HS-5 (cell line): Measurements from ENCODE around the gene PTPRA.
A peak's percentile ranks its signal among the peaks of the same experiment; 100 is the strongest.

Experiments used
- DNase-seq: peaks from one replicate; pipeline ENCODE4 v3.0.0-alpha.2; 2012; ENCODE audit warnings: low read depth

PTPRA gene

DNA sequence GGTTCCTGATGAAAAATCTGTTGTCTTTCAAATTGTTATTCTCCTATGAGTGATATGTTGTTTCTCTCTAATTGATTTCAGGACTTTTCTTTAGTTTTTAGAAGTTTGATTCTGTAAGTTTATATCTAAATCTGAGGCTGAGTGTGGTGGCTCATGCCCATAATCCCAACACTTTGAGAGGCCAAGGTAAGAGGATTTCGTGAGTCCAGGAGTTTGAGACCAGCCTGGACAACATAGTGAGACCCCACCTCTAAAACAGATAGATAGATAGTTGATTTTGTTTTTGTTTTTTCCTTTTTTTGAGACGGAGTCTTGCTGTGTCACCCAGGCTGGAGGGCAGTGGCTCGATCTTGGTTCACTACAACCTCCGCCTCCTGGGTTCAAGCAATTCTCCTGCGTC is 64.6 kb downstream of the PTPRA start:
- DNase-seq = no peak

DNA sequence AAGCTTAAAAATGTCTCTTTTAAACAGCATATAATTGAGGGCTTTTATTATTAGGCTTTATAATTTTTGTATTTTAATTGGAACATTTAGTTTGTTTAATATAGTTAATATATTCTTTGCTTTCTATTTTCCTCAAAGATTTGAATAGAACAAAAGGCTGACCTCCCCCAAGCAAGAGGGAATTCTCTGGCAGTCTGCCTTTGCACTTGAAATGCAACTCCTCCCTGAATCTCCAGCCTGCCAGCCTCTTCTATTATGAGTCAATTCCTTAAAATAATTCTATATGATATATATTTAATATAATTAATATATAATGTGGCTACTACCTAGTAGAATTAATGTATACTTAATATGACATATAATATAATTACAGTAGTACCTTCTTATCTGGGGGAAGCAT is 69.2 kb downstream of the PTPRA start:
- no peak for DNase-seq

DNA sequence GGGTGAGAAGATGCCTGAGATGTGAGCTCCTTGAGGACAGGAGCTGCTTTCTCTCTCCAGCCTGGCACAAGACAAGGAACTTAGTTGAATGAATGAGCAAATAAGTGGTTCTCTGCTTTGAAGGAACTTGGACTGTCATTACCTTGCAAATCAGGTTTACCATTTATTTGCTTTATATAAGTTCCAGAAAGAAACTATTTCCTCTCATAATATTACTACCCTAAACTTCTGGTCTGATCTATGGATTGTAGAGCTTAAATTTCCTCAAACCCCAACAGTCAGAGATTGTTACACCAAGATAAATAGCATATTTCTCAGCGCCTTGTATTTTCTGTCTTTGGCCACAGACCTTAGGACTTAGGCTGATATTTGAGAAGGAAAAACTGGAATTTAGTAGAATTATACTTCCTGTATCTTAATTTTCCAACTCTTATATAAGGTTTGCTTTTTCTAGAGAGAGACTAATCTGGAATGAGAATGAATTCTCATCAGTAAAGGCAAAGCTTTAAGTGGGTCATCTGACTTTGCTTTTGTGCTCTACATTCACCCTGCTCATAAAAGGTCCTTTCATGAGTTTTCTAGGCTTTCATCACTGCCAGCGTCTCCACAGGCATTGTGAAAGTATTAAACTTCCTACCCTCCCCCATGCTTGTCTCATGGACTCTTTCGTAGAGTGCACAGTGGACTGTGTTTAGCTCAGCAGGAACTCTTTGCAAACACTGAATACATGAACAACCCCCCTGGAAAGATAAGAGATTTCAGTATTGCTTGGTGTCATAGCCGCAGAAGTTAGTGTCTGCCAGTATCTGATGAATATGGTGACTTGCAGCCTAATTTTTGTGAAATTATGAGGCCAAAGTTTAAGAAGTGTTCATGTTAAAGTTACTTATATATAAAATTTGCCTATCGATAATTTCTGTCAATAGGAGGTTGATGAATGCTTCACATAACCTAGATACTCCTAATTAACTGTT is 74.0 kb downstream of the PTPRA start:
- no peak for DNase-seq

DNA sequence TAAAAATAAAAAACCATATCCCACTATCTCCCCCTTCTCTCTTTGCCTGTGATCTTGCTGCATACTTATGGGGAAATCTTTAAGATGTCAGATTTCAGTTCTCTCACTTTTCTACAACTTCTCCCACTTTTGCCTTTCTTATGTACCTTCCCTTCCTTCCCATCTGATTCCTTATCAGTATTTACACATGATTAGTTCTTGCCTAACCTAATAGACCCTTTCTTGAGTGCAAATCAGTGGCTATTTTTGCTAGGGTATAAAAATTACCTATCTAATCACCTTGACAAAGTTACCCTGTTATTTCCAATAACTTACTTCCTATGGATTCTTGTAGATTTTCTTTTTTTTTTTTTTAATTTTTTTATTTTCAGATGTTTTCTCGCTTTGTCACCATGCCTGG is 75.7 kb downstream of the PTPRA start:
- no peak for DNase-seq

DNA sequence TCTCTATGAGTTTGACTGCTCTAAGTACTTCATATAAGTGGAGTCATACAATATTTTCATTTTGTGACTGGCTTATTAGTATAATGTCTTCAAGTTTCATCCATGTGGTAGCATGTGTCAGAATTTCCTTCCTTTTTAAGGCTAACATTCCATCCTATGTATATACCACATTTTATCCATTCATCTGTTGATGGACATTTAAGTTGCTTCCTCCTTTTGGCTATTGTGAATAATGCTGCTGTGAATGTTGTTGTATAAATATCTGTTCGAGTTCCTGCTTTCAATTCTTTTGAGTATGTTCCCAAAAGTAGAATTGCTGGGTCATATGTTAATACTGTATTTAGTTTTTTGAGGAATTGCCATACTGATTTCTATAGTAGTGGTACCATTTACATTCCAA is 79.5 kb downstream of the PTPRA start:
- DNase-seq = no peak

DNA sequence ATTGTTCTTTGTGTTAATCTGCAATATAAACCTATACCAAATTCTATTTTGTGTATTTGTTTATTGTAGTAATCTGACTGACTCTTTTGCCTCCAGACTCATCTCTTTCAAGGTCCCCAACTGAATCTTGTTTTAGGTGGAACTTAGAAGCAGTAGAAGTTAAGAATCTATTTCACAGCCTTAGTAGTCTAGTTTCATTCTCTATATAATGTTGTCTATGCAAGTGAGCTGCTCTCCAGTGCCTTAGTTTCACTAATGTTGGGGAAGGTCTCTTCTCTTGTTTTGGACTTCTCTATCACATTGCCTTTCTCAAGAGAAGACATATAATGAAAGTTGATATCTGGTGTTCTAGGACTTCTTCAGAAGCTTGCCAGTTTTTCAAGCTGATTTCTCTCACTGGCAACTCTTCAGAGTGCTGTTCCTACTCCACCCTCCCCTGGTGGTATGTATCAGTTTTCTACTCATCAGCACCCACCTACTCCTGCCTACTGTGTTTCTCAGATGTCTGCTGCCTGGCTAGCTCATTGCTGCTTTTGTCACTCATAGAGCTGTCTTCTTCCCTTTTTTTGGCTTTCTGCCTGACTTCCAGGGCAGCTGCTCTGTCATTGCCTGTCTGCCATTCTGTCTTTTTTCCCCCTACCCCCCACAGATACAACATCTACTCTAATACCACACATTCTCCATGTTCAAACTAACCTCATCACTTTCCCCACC is 82.1 kb downstream of the PTPRA start:
- no peak for DNase-seq

DNA sequence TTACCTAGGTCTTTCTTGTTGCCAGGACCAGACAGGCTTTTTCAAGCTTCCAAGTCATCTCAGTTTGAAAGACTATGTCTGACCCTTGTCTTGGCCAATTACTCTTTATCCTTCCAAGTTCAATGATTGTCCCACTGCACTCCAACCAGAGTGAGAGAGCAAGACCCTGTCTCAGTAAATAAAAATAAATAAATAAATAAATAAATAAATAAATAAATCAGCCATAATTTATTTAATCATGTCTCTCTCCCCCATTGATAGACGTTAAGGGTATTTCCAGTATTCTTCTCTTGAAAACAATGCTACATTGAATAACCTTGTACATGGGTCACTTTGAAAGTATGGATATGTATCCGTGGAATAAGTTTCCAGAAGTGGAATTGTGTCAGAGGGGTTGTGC is 83.2 kb downstream of the PTPRA start:
- no peak for DNase-seq

DNA sequence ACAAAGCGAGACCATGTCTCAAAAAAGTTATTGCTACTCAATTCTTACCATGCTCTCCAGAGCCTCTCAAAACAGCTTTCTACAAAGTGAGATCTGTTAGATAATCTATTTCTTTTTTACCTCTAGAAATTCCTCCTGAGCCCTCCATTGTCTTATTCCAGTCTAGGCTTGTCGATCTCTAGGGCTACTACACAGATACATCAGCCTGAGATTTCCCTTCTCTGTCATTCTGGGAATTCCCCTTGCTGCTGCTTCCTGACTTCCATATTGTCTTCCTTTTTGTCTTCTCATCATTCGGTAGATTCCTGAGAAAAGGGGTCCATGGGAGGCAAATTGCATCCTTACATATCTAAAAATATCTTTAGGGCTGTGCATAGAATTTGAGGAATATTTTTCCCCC is 94.6 kb downstream of the PTPRA start:
- DNase-seq = no peak

DNA sequence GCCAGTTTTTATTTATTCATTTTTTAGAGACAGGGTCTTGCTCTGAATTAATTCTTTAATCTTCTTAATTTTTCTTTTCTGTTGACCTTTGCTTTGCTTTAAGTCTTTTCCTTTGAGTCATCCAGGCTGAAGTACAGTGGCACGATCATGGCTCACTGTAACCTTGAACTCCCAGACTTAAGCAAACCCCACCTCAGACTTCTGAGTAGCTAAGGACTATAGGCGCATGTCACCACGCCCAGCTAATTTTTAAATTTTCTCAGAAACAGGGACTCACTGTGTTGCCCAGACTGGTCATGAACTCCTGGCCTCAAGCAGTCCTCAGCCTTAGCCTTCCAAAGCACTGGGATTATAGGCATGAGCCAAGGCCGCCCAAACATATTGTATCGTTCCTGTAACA is 98.8 kb downstream of the PTPRA start:
- no peak for DNase-seq

DNA sequence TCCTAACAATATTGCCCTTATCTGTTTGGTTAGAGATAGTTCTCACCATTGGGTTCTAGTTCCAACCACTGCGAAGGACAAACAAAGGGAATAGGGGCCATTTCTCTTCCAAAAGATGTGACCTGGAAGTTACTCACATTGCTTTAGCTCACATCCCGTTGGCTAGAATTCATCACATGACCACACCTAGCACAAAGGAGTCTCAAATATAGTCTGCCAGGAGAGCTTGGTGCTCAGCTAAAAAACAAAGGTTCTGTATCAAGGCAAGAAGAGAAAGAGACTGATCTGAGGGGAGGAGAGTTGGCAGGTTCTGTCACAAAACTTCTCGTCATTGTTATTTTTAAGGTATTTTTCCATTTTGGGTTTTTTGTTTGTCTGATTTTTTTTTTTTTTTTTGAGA is 100.3 kb downstream of the PTPRA start:
- DNase-seq = no peak

DNA sequence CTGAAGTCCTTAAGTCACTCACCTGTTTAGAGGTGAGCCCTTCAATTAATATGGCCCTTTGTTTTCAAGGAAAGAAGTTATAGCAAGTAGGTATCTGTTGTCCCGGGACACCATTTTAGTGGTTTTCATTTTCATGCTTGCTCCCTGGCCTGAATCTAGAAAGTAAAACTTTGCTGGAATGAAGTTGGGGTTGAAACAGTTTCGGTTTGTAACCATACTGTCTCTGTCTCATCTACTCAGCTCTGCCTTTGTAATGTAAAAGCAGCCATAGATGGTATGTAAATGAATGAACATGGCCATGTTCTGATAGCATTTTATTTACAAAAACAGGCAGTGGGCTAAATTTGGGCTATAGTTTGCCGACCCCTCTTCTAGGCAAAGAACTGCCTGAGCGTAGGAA is 105.2 kb downstream of the PTPRA start:
- no peak for DNase-seq

DNA sequence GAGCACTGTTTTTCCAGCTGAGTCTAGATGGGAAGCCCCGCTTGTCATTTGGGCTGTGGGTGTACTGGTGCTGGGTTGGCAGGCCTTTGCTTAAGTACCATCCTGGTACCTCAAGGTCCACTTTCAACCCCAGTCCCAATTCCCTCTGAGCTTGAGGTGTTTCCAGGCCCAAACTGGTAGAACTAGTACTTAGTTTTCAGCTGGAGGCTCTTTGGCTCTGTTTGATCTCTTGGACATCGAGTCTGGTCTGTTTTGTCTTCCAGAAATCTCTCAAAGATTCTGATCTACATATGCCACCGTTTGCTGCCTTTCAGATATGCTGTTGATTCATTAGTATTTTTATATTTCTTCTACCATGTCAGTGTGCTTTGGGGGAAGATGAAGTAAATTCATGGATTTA is 108.4 kb downstream of the PTPRA start:
- DNase-seq = no peak

DNA sequence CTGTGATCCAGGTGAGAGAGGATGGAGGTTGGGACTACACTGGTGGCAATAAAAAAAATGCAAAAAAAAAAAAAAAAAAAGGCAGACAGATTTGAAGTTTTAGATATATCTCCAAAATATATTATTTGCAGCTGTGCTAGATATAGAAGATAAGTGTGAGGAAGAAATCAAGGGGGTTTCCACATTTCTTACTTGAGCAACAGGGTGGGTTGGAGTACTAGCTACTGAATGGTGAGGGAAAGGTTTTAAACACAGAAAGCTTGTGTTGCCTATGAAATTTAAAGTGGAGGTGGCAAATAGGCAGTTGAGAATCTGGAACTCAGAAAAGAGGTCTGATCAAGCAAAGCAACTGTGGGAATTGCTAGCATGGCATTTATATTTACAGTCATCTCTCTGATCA is 110.2 kb downstream of the PTPRA start:
- no peak for DNase-seq

DNA sequence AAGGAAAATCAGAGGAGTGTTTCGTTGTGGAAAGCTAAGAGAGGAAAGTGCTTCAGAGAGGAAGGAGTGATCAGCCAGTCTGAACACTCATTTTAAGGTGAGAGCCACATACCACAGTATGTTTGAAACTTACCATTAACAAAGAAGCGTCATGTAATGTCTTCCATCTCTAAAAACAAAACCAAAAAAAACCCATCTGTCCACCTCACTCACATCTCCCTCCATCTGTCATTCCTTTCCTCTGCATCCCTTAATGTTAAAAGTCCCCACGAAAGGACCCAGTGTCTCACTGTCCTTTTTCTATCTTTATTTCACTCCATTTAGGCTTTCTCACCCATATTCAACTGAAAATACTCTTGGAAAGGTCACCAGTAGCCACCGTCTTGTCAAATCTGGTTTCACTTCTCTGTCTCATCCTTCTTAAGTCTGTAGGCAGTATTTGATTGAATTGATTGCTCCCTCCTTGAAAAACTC is 110.8 kb downstream of the PTPRA start:
- no peak for DNase-seq

DNA sequence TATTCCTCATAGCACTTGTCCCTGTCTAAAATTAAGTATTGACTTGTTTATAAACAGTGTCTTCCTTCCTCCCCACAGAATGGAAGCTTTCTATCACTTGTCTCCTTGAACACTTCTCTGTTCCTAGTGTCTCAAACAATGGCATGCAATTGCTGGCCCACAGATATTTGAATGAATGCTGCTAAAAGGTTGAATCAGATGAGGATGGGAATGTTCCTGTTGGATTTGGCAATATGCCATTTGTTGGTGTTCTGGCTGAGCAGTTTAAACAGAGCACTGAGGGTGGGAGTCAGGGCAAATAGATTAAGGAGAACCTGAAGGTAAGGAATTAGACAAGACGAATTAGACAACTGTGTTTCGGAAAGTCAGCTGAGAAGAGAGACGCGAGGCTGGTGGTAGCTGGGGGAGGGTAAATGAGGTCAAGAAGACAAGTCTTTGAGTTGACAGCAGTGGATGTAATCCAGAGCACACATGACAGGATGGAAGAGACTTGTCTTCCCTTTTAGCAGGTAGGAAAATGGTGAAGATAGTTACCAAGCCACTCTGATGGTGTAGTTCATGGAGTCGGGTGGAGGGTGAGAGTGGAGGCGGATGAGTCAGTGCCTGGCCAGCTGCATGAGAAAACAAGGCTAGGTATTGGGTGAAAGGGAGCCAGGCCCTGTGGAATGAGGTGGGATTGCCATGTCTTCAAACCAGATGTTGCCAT is 111.8 kb downstream of the PTPRA start:
- DNase-seq = peak; percentile 9

DNA sequence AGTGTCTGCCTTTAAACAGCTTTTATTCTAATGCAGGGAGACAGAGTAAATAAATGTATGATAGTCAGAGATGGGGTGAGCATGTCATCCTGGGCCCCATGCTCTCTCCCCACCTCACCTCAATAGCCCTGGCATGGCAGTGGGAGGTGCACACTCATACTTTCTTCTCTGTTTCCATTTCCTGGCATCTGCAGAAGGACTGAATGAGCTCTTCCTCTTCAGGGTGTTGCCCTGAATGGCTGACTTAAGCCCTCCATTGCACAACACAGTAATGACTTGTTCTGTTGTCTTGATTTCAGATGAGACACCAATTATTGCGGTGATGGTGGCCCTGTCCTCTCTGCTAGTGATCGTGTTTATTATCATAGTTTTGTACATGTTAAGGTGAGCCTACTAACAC is 113.2 kb downstream of the PTPRA start:
- DNase-seq = no peak

DNA sequence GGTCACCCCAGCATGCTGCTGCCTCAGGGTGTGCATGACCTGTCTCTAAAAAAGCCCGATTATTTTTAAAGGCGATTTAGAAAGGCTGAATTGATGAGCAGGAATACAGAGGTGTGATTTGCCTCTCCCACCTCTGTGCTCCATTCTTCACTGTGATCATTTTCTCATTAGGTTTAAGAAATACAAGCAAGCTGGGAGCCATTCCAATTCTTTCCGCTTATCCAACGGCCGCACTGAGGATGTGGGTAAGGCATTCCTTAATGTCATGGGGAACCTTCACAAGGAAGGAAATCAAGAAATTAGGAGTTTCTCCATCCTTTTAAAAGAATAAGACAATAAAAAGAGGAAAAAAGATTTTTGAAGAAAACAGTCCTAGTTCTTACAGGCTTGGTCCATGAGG is 114.6 kb downstream of the PTPRA start:
- DNase-seq = no peak

DNA sequence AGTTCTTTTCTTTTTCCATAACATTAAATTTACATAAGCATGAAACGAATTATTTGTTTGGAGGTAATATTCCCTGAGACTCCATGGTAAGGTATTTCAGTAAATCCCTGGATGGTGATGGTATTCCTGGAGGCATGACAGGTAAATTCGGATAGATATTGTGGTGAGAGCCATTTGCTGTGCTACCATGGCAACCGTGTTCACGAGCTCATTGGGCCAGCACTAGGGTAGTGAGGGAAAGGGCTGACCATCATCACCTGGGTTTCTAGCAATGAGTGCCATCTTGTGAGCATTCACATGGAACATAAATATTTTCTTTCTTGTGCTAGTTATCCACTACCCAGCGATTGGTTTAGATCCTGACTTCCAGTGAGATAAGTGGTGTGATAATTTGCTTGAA is 118.3 kb downstream of the PTPRA start:
- DNase-seq = no peak

DNA sequence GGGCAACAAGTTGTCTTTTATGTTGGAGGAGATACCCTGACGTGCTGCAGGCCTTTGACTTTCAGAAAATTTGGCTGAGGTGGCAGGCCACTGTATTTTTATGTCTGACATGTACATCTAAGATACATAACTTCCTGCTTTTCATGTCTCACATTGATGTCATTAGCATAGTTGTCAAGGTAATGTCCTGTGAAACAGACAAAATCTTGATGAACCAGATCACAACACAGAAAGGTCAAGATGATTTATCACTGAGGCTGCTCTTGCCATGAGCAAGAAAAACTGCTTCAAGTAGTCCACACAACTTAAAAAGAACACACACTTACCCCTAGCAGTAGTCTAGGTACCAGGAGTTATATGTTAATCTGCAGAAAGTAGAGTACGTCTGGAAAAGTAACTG is 120.0 kb downstream of the PTPRA start:
- no peak for DNase-seq

DNA sequence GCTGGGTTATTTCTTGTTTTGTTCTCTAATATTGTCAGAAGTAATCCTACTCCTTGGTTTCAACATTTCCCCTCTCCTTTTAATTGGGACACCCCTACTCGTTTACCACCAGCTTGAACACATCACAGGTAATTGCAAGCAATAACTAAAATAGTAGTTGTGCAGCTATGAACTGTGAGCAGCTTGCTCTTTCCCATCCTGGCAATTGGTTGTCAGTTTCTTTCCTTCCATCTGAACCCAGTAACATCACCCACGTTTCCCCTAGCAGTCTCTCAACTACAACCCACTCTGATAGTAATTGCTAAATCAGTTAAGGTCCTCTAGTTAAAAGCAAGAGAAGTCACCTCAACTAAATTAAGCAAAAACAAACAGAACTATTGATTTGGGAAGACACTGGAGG is 122.5 kb downstream of the PTPRA start:
- DNase-seq = no peak

DNA sequence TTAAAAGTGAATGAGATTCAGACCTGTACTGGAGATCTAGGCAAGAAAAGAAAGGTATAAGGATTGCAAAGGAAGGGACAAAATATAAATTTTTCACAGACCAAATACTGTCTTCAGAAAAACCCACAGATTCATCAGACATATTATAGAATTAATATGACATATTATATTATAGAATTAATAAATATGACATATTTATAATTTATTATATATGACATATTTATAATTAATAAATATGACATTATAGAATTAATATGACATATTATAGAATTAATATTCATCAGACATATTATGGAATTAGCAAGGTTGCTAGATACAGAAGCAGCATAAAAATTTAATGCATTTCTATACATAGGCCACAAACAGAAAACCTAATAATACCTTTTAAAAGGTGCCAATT is 125.4 kb downstream of the PTPRA start:
- no peak for DNase-seq

DNA sequence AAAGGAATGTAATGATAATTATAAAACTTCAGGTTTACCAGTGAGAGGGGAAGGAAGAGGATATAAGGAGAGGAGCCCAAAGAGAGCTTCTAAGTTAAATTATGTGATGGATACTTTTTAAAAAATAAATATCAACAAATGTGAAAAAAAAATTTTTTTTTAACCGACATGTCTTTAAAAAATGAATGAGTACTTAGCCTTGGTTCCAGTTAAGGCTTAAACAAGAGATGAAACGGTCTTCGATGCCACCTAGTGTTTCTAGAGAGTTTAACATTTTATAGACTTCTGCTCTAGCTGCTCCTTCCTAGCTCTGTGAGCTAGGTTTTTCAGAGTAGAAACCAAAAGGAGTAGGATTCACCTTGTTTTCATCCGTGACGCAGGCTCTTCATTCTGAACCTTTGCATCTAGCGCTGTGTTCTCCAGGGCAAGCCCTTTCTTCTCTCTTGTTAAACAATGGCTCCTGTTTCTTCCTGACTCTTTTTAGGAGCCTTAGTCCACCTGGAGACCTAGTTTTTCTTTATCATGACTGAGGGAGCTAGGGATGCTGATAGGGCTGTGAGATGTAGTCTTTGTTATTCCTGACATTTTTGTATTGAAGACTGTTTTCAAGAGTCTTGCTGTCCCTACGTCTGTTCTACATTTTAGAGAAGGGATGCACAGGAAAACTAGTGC is 127.7 kb downstream of the PTPRA start:
- peak; percentile 36 for DNase-seq
